Gastrocnemius medialis (tissue), 4 donors: ENCODE data around the gene MED12. TPM values are rescaled to one million over a fixed set of nuclear protein-coding genes. Genes with fewer than 3 reads are reported as not detected.
A peak's percentile ranks its signal among the peaks of the same experiment; 100 is the strongest.

Experiments used
- ATAC-seq, 2 donors: fragments of 150-250 bp; one replicate each; pipeline ENCODE4 v1.9.1; 2016
- DNase-seq, 2 donors: peaks; one replicate each; pipeline ENCODE4 v3.0.0-alpha.2; 2019
- H3K27ac ChIP-seq, 4 donors: fragments of 200-600 bp; sonication (generic); 1 replicate in 1 of 4; 2 replicates in 3 of 4; pipeline ENCODE4 v1.5.1; 2016 to 2018; ENCODE audit warnings: mild to moderate bottlenecking in 2 of 4, moderate library complexity in 1 of 4
- H3K27me3 ChIP-seq, 3 donors: fragments of 200-600 bp; sonication (generic) in 2 of 3; 1 replicate in 1 of 3; 2 replicates in 2 of 3; pipeline versions ENCODE4 v1.5.1 to v1.6.0; 2016 to 2019; ENCODE audit warnings: mild to moderate bottlenecking in 1 of 3, moderate library complexity in 1 of 3
- H3K36me3 ChIP-seq, 2 donors: fragments of 200-600 bp; sonication (generic) in 1 of 2; one replicate each; pipeline ENCODE4 v1.5.1; 2017 to 2018
- H3K4me1 ChIP-seq, 2 donors: fragments of 200-600 bp; sonication (generic) in 1 of 2; one replicate each; pipeline ENCODE4 v1.5.1; 2016 to 2017; ENCODE audit warnings: mild to moderate bottlenecking in 2 of 2
- H3K4me3 ChIP-seq, 4 donors: fragments of 200-600 bp; sonication (generic) in 3 of 4; 1 replicate in 1 of 4; 2 replicates in 3 of 4; pipeline ENCODE4 v1.5.1; 2016 to 2019; ENCODE audit warnings: mild to moderate bottlenecking in 2 of 4
- H3K9me3 ChIP-seq, 3 donors: fragments of 200-600 bp; sonication (generic) in 2 of 3; 1 replicate in 1 of 3; 2 replicates in 2 of 3; pipeline ENCODE4 v1.5.1; 2016 to 2019
- POLR2A ChIP-seq, 2 donors: fragments of 450-650 bp; IDR thresholded peaks; one replicate each; pipeline ENCODE4 v1.6.1; 2017; ENCODE audit warnings: antibody characterized with exemption in 2 of 2, mild to moderate bottlenecking in 2 of 2, moderate library complexity in 2 of 2
- in situ Hi-C, 4 donors: fragments of 200-750 bp; cut with MboI; loops; one replicate each; pipeline versions ENCODE4 v1.15.0 to v1.8.0; 2017; ENCODE audit warnings: low sequenced_read_pairs in 4 of 4
- intact Hi-C: fragments of 100-400 bp; cut with DNase I; formaldehyde crosslinking; loops from one replicate; pipeline ENCODE4 v1.15.1; 2023; ENCODE audit warnings: low total_unique reads
- total RNA-seq, 4 donors: library from RNA; depleted of rRNA; stranded (reverse); fragments of >200 nt; gene quantifications; one replicate each; pipeline versions ENCODE4 v1.1.0 to v1.2.3, GENCODE V29; 2016
- TF ChIP-seq, protein P1 (sequence below), 5 experiments: fragments of 450-650 bp in 3 of 5; fragments of 200-600 bp in 2 of 5; sonication (generic) in 2 of 5; IDR thresholded peaks in 4 of 5; conservative IDR thresholded peaks in 1 of 5; 1 replicate in 4 of 5; 2 replicates in 1 of 5; pipeline ENCODE4 v1.5.1; 2016 to 2019; ENCODE audit warnings: antibody characterized with exemption in 5 of 5, mild to moderate bottlenecking in 3 of 5, moderate library complexity in 3 of 5

MED12 gene
- total RNA-seq, 4 donors from 2014 or later = 11.8 to 25.5 (median 17.4) TPM

DNA sequence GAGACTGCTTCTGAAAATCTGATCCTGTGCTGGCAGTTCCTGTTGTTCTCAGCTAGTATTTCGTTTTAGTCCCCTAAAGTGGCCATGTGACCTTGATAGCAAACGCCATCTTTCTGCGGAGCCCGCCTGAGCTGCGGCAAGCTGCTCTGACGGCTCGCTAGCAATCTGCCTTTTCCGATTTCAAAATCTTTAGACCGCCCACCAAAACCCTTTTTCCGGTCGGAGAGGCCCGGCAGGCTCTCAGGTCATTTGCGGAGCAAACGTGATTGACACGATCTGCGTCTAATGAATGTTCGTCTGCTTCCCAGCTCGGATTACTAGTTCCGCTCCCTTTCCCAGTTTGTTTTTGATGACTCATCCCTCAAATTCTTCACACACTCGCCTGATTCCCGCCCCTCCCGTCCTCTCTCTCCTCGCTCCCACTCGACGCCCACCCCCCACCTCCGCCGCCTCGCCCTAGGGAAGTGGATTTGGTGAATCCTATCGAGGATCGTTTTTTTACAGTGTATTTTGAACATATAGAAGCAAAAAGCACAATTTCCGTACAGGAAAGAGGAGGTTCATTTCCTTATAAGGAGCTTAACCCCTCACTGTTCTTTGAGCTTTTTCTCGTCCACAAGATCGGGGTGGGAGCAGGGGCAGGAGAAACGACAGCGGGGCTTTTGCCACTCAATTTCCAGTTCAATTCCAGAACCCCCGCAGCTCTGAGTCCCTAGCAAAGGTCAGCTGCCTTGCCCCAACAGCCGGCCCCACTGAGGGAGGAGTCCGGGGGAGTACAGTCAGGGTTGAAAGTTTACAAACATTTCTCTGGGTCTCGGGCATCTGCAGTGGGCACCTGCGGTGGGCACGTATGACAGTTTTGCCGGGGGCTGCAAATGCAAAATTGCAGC is 63.8 kb downstream of the MED12 start:
- no peaks in the 10 kb centered on the region for H3K4me1 ChIP-seq
- in situ Hi-C loops = loop anchor here in 2 of 4 donors (25.0 kb wide), 1 partner anchor 420 kb away; no protein-coding TSS in a partner anchor
- H3K27me3 ChIP-seq = no peaks in the 10 kb centered on the region
- peak; percentile 84 to 91 for DNase-seq
- peak overlapping the region; percentile 57 to 64 (median 60) for H3K4me3 ChIP-seq
- no peaks in the 10 kb centered on the region for H3K9me3 ChIP-seq
- intact Hi-C loops = loop anchor here (1.0 to 5.0 kb wide), 5 partner anchors 70 to 1050 kb away; partner anchors contain the start of genes IGBP1, SNX12 and ZMYM3
- peak; percentile 99 for ATAC-seq
- H3K27ac ChIP-seq = peak overlapping the region; percentile 86 to 91 (median 90)
- no peaks in the 10 kb centered on the region for H3K36me3 ChIP-seq
- peak; percentile 74 to 75 for TF ChIP-seq POLR2A (IDR thresholded peaks at IDR 0.05)
- TF ChIP-seq, protein P1, sequence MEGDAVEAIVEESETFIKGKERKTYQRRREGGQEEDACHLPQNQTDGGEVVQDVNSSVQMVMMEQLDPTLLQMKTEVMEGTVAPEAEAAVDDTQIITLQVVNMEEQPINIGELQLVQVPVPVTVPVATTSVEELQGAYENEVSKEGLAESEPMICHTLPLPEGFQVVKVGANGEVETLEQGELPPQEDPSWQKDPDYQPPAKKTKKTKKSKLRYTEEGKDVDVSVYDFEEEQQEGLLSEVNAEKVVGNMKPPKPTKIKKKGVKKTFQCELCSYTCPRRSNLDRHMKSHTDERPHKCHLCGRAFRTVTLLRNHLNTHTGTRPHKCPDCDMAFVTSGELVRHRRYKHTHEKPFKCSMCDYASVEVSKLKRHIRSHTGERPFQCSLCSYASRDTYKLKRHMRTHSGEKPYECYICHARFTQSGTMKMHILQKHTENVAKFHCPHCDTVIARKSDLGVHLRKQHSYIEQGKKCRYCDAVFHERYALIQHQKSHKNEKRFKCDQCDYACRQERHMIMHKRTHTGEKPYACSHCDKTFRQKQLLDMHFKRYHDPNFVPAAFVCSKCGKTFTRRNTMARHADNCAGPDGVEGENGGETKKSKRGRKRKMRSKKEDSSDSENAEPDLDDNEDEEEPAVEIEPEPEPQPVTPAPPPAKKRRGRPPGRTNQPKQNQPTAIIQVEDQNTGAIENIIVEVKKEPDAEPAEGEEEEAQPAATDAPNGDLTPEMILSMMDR (IDR thresholded peaks at IDR 0.05 in 4 of 5, conservative IDR thresholded peaks at IDR 0.05 in 1 of 5) = no peak

DNA sequence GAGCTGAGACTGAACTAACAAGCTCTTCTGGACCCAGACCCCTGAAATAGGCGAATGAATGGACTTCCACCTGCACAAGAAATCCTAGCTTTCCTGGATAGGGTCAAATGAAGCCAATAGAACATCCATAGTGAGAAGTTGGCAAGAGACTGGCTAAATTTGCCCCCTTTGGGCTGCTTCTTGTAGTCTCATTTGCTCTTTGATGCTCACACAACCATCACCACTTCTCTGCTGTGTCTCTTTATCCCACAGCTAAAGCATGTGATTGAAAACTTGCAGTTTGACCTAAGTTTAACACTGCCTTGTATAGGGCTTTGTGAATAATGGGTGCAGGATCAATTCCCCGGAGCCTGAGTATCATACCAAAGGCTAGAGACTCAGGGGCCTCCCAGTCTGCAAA is 64.5 kb downstream of the MED12 start:
- in situ Hi-C loops = loop anchor here in 2 of 4 donors (25.0 kb wide), 1 partner anchor 421 kb away; no protein-coding TSS in a partner anchor
- intact Hi-C loops = loop anchor here (1.0 to 5.0 kb wide), 3 partner anchors 69 to 1051 kb away; partner anchors contain the start of genes IGBP1, SNX12 and ZMYM3
- TF ChIP-seq POLR2A (IDR thresholded peaks at IDR 0.05) = no peak
- TF ChIP-seq, protein P1 (IDR thresholded peaks at IDR 0.05 in 4 of 5, conservative IDR thresholded peaks at IDR 0.05 in 1 of 5) = no peak
- Histone ChIP-seq H3K4me1 (no peaks in the 10 kb centered on the region), H3K9me3 (no peaks in the 10 kb centered on the region), H3K4me3 (peak overlapping the region; percentile 51 to 63 (median 57)), H3K27ac (peak overlapping the region in 3 of 4 donors; percentile 86 to 91 (median 90)), H3K27me3 (no peaks in the 10 kb centered on the region), H3K36me3 (no peaks in the 10 kb centered on the region)
- ATAC-seq (no peak), DNase-seq (no peak)

GRCh38 chrX:71183341-71183740 is 64.9 kb downstream of the MED12 start:
- no peaks in the 10 kb centered on the region for H3K27me3 ChIP-seq
- no peaks in the 10 kb centered on the region for H3K4me1 ChIP-seq
- no peak overlapping the region for H3K4me3 ChIP-seq
- no peaks in the 10 kb centered on the region for H3K9me3 ChIP-seq
- no peak for ATAC-seq
- no peaks in the 10 kb centered on the region for H3K36me3 ChIP-seq
- in situ Hi-C loops (loop anchor here in 2 of 4 donors (25.0 kb wide), 1 partner anchor 421 kb away; no protein-coding TSS in a partner anchor), intact Hi-C loops (loop anchor here (5.0 kb wide), 2 partner anchors 69 to 1051 kb away; partner anchors contain the start of genes IGBP1 and ZMYM3)
- TF ChIP-seq, protein P1 (IDR thresholded peaks at IDR 0.05 in 4 of 5, conservative IDR thresholded peaks at IDR 0.05 in 1 of 5) = no peak
- TF ChIP-seq POLR2A (IDR thresholded peaks at IDR 0.05) = no peak
- no peak for DNase-seq
- no peak overlapping the region for H3K27ac ChIP-seq

GRCh38 chrX:71184092-71184491 is 65.7 kb downstream of the MED12 start:
- intact Hi-C loops = loop anchor here (5.0 kb wide), 2 partner anchors 68 to 1052 kb away; partner anchors contain the start of genes IGBP1 and ZMYM3
- ATAC-seq (no peak), DNase-seq (no peak)
- Histone ChIP-seq H3K4me1 (no peaks in the 10 kb centered on the region), H3K4me3 (no peak overlapping the region), H3K9me3 (no peaks in the 10 kb centered on the region), H3K36me3 (no peaks in the 10 kb centered on the region), H3K27ac (no peak overlapping the region), H3K27me3 (no peaks in the 10 kb centered on the region)
- TF ChIP-seq, protein P1 (IDR thresholded peaks at IDR 0.05 in 4 of 5, conservative IDR thresholded peaks at IDR 0.05 in 1 of 5) = no peak
- TF ChIP-seq POLR2A (IDR thresholded peaks at IDR 0.05) = no peak
- in situ Hi-C loops = loop anchor here in 2 of 4 donors (25.0 kb wide), 1 partner anchor 422 kb away; no protein-coding TSS in a partner anchor
